Medulla oblongata (tissue), 1 donor: ENCODE results near the gene GYS1.

Experiments
- DNase-seq: peaks from one replicate; pipeline ENCODE4 v3.0.0-alpha.2; 2015; ENCODE audit errors: extremely low spot score

GYS1 gene

GRCh38 chr19:48963371-48964204 is 29.5 kb downstream of the GYS1 start:
- peak; percentile 82 for DNase-seq

DNA sequence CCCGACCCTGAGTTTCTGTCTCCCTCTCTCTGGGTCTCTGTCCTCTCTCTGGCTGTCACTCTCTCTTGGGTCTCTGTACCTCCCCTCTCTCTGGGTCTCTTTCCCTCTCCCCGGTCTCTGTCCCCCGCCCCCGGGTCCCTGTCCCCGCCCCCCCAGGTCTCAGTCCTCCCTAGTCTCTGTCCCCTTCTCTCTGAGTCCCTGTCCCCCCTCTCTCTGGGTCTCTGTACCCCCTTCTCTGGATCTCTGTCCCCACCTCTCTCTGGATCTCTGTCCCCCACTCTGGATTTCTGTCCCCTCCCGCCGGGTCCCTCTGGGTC is 30.3 kb downstream of the GYS1 start:
- DNase-seq, result no peak

GRCh38 chr19:48962029-48962848 is 30.9 kb downstream of the GYS1 start:
- peak; percentile 59 for DNase-seq

GRCh38 chr19:48961673-48962028 is 31.5 kb downstream of the GYS1 start:
- DNase-seq, result no peak

- no peak for DNase-seq
These were observed 32.0 kb downstream of the GYS1 start for GRCh38 chr19:48961051-48961649.

GRCh38 chr19:48959341-48960239 is 33.5 kb downstream of the GYS1 start:
- no peak for DNase-seq

DNA sequence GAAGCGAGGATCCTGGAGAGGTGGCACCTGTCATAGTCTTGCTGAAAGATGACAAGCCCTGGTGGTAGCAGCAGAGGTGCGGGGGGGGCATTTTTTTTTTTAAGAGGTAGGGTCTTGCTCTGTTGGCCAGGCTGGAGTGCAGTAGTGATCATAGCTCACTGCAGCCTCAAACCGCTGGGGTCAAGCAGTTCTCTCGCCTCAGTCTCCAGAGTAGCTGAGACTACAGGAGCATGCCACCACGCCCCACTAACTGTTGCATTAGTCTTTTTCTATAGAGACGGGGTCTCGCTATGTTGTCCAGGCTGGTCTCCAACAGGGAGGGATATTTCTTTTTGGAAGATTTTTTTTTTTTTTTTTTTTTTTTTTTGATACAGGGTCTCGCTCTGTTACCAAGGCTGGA is 35.1 kb downstream of the GYS1 start:
- DNase-seq, result no peak

GRCh38 chr19:48955308-48955958 is 37.7 kb downstream of the GYS1 start:
- DNase-seq, result no peak

GRCh38 chr19:48954595-48955307 is 38.4 kb downstream of the GYS1 start, which contains the start of gene BAX:
TSS of gene BAX (plus strand) at chr19:48954875. CDS start at chr19:48954929, 54 bp downstream.
- DNase-seq, result peak; percentile 91

DNA sequence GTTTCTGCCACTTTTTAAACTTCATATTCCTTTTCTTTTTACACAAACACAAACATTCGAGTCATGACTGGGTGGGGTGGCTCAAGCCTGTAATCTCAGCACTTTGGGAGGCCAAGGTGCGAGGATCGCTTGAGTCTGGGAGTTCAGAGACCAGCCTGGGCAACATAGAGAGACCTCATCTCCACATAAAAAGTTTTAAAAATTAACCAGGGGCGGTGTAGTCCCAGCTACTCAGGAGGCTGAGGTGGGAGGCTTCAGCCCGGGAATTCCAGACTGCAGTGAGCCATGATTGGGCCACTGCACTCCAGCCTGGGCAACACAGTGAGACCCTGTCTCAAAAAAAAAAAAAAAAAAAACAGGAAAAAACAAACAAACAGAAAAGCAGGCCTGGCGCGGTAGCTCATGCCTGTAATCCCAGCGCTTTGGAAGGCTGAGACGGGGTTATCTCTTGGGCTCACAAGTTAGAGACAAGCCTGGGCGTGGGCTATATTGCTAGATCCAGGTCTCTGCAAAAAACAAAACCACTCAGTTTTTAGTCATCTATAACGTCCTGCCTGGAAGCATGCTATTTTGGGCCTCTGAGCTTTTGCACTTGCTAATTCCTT is 39.0 kb downstream of the GYS1 start:
- DNase-seq, result no peak

- DNase-seq, result no peak
These were observed 40.0 kb downstream of the GYS1 start for GRCh38 chr19:48953141-48953540.

- DNase-seq, result no peak
These were observed 42.1 kb downstream of the GYS1 start for GRCh38 chr19:48950830-48951519.

- DNase-seq, result no peak
These were observed 43.0 kb downstream of the GYS1 start for GRCh38 chr19:48950159-48950558.

- no peak for DNase-seq
These were observed 45.9 kb downstream of the GYS1 start for GRCh38 chr19:48947258-48947542.

DNA sequence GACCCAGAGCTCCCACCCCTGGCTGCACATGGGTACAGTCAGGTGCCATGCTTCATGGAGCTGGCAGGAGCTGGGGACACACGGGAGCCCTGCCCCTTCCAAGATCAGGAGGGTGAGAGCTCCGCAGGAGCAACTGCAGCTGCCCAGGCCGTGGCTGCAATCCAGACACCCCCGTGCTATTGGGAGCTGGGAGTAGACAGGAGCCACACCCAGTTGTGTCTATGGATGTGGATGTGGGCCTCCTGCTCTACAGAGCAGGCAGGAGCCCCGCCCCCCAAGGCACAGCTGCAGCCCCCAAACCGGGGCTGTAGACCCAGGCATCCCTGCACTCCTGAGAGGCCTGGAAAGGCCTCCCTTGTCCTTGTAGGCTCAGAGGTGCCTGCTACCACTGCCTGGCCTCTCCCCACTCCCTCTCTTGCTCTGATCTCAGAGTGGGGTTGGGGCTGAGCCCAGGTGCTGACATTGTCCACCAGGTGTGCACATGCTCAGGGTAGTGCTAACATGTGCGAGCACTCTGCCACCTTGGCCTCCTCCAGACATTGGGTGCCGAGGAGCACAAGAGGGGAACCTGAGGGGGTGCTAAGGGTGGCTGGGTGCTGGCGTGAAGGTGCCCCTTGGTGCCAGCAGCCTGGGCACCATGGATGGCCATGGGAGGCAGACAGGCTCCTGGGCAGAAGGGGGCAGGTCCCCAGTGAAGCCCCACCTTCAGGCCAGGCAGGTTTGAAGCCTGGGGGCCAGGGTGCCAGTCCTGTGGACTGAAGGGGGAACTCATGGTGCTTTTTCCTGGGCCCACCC is 46.4 kb downstream of the GYS1 start:
- no peak for DNase-seq

GRCh38 chr19:48945817-48946216 is 47.3 kb downstream of the GYS1 start:
- no peak for DNase-seq

GRCh38 chr19:48945415-48945814 is 47.7 kb downstream of the GYS1 start:
- DNase-seq, result no peak

- DNase-seq, result no peak
These were observed 50.0 kb downstream of the GYS1 start for GRCh38 chr19:48943081-48943480.

DNA sequence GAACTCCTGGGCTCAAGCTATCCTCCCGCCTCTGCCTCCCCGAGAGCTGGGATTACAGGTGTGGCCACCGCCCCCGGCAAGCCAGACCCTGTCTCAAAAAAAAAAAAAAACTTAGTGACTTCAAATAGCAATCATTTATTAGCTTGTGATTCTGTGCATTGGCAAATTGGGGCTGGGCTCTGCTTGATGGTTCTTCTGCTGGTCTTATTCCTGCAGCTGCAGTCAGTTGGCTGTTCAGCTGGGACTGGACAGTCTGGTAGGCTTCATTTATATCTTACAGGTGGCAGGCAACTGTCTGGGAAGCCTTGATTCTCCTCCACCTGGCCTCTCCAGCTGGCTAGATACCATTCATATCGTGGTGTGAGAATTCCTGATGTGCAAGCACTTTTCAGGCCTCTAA is 52.2 kb downstream of the GYS1 start:
- no peak for DNase-seq
